ENCODE results near the gene PRKCD.

The PRKCD gene

DNA sequence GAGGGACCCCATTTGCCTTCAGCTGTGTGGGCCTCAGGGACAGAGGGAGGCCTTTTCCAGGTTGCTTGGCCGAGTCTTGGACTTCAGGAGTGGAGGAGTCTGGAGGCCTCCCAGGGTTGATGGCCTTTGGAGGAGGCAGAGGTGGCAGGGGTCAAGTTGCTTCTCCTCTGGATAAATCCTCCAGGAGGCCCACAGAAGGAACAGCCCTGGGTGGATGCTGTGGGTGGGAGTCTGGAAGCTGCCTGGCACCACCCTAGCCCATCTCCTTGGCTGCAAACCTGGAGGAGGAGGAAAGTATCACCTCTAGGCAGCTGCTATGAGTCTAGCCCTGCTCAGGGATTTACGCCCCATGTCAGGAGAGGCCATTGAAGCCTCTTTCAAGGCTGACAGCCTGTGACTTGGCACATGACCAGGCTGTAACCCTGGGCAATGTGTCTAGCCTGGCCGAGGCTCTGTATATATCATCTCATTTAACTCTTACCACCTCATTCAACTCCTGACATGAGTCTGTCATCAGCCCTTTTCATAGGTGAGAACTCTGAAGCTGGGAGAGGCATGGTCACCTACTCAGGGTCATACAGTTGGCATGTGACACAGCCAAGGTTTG is 2.9 kb upstream of the PRKCD start:
- DNase-seq: no peak

DNA sequence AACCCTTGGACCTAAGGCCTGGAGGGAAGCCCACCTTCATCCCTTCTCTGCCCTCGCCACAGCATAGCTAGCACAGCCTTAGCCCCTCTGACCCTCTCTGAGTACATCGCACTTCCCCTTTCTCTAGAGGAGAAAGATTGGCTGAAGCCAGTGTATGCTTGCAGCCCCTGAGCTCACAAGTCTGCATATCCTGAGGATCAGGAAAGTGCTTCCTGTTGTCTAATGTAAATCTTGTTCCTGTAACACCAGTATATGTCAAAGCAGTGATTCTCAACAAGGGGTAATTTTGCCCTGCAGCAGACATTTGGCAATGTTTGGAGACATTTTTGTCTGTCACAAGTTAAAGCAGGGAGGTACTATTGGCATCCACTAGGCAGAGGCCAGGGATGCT is 2.2 kb upstream of the PRKCD start:
- DNase-seq: no peak

DNA sequence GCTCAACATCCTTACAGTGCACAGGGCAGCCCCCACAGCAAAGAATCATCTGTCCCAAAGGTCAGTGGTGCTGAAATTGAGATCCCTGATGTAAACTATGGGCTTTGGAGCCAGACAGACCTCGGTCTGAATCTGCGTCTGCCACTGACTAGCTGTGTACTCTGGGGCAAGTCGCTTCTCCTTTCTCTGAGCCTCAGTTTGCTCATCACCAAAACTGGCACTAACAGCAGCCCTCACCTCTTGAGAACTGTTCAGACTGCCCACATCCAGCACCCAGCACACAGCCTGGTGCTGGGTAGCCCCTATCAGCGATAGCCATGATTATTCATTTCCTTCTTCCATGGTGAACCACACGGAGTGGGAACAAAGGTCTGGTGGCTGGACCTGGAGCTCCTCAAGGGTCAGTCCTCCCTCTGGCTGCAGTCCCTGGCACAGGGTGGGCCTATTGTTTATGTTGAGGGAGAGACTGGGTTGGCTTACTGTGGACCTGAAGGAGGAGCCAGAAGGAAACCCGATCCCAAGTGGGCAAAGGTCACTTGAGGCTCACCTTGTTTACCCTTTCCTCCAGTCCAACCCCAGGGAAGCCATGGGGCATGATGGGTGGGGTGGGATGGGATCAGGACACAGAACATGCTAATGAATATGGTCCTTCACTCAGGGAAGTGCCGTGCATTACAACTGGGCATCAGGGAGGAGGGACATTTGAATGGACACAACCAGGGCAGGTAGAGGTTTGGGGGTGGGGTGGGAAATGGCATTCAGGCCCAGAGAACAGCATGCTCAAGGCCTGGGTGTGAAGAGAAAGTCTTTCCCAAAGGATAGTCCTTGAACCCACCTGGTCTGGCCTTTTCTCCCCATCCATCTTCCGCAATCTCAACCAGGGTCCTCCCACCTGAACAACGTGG is 1.6 kb upstream of the PRKCD start:
- no peak for DNase-seq

DNA sequence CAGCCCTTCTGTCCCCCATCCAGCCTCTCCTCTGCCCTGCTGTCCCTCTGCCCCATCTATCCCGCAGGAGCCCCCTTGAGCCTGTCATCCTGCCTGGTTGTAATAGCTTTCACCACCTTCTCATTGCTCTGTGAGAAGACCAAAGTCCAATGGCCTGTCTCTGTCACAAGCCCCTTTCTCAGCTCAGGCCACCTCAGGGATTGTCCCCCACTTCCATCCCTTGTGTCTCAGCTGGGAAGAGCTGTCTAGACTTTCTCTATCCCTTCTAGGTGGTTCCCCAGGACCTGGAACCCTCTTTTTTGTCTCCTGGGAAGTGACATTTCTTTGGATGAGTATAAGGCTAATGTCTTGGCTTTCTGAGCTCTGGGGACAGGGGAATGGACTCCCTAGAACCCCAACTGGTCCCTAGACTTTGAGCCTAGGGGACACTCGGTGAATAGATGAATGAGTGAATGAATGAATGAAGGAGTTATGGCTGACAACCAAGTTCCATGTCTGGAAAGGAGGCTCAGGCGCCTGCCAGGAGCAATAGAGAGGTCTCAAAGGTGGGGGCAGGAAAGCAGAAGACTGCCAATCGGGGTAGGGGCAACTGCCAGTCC is 849 bp upstream of the PRKCD start:
- no peak for DNase-seq

DNA sequence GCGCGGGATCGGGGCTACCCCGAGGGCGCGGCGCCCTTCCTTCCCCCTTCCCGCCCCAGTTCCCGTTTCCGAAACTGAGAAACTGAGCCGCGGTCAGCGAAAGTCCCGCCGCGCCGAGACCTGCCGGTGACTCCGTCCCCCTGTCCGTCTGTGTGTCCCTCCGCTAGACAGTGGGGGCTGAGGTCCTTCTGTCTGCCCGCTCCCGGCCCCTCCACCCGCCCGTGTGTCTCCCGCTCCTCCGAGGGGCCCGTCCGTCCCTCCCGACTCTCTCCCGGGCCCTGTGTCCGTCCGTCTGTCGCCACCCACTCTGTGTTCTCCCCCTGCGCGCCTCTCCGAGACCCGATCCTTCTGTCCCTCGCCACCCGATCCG is 426 bp downstream of the PRKCD start:
- no peak for DNase-seq

DNA sequence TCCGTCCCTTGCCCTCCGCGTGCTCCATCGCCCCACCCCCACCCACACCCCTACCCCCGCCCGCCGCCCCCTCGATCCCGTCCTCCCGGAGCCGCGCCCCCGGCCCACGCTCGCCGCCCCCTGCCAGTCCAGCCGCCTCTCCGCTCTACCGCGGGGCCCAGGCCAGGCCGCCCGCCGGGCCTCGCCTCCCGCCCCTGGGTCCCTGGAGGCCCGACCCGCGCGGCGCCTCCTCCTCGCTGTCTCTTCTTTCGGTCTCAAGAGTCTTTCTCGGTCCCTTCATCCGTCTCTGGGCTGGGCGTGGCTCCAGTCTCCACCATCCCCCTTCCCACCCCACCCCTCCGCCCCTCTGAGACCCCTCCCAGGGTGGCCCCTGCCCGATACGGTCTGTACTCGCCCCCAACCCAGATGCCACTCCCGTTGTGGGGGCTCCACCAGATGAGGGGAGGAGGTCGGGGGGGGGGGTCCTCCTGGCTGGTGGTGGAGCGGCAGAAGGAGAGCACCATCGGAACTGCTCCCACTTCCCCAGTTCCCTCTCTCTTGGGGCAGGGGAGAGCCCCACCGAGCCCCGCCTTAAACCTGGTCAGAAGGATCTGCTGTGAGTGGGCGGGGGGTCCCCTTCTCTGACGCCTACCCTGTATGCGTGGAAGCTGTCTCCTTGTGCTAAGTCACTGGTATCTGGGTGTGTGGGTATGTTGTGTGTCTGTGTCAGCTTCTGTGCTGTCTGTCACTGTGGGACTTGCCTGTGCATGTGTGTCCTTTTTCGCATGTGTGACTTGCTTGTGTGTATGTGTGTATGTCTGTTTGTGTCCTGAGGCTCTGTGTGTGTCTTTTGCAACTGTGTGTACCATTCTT is 1.0 kb downstream of the PRKCD start:
- DNase-seq: no peak

DNA sequence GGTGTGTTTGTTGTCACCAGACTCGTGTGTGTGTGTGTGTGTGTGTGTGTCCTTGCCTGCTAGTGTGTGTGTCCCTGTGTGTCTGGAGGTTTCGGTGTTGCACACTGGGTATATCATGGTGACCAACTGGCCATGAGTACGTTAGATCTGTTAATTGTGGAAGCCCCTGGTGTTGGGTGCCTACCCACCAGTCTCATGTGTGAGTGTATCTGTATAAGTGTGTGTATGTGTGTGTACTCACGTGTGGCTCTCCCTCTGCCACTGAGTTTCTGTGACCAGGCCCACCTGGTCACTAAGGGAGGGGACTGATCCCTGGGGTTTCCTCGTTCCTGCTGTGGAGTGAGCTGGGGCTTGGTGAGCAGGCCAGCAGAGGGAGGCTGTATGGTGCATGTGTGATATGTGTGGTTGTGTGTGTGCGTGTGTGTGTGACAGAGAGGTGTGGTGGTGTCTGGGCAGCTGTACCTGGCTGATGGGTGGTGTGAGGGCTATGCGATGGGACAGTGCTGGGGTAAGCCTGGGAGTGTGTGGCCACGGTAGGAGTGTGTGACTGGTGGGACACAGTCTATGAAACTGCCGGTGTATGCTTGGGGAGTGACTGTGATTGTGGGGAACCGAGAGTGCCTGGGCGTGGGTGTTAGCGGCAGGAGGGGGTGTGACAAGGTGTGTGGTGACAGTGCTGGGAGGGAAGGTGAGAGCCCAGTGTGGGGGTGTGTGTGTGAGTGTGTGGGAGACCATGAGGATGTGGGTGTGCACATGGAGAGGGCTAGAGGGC is 1.8 kb downstream of the PRKCD start:
- no peak for DNase-seq

DNA sequence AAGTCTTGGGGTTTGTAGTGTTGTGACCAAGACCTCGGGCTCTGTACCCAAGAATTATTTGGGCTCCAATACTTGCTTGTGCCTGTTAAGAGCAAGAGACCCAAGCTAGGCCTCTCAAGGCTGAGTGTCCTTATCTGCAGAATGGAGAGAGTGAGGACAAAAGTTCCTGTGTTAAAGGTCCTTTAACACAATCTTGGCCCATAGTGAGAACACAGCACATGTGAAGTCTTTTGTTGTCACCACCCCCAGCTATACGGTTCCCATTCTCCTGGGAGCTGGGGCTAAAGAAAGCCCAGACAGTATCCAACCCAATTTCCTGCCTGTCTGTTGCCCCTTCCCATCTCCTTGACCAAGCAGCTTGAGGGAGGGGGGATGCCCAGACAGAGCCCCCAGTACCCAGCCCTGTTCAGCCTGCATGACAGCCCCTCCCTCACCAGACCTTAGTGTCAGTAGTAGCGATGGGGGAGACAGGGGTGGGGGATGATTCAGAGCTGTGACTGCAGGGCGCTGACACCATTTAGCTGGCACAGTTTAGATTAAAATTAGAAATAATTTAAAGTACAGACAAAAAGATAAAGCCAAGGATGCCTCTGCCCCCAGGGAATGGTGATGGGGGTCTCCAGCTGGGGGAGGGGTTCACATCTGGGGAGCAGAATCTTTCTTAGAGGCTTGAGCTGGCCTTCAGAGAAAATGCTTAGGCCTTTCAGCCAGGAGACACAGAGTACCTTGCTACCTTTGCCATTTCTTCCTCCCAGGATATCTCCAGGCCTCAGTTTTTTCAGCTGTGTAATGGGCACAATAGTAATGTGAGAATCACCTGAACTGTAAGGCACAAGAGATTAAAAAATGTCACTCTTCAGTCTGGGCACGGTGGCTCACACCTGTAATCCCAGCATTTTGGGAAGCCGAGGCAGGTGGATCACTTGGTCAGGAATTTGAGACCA is 2.7 kb downstream of the PRKCD start:
- no peak for DNase-seq

DNA sequence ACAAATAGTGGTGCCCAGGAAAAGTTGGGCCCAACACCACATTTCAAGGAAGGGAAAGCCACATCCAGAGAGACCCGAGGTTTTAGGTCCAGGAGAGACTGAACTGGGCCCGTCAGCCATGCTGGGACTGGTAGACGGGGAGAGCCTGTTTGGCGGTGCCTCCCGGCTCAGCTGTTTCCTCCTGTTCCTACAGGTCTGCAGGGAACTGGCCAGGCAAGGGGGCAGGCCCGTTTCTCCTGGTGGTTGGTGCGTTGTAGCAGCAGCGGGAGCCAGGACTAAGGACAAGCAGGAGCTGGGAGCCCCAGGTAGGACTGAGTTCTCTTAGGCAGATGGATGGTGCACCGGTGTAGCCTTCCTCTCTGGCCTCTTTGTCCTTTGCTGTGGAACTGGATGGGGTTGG is 3.9 kb downstream of the PRKCD start:
- no peak for DNase-seq

DNA sequence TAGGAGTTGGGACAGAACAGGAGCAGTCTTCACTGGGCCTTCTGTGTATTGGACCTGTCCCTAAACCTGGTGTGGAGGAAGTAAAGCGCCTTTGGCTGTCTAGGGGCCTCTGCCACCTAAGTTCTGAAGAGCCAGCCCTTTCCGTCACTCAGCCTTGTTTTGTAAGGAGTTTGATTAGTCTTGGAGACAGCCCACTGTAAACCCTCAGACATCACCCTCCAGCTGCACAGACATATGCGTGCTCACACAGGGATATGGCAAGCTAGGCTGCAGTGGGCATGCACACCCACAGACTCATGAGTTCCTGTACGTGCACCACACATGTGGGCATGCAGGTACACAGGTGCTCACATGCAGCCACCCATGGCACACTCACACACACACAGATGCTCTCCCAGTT is 5.2 kb downstream of the PRKCD start:
- DNase-seq: no peak

DNA sequence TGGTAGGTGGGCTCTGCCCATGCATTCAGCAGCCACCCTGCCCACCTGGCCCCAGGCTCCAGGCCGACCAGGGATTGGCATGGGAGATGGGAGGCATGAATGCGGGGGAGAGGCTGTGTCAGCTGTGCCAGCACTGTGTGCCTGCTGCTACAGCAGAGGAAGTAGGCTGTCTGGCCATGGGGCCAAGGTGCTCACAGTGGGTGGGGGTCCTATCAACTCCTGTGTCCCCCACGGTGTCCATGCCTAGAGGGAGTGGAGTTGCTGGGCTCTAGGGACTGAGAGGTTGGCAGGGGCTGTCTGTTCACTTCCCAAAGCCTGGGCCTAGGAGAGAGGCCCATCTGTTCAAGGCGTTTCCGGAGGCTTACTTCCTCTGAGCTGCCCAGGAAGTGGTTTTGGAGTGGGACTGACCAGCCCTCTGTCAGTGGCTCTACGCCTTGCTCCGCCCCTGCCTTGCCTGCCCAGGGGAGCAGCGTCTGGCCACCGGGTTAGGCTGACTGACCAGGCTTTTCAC is 5.8 kb downstream of the PRKCD start:
- no peak for DNase-seq

DNA sequence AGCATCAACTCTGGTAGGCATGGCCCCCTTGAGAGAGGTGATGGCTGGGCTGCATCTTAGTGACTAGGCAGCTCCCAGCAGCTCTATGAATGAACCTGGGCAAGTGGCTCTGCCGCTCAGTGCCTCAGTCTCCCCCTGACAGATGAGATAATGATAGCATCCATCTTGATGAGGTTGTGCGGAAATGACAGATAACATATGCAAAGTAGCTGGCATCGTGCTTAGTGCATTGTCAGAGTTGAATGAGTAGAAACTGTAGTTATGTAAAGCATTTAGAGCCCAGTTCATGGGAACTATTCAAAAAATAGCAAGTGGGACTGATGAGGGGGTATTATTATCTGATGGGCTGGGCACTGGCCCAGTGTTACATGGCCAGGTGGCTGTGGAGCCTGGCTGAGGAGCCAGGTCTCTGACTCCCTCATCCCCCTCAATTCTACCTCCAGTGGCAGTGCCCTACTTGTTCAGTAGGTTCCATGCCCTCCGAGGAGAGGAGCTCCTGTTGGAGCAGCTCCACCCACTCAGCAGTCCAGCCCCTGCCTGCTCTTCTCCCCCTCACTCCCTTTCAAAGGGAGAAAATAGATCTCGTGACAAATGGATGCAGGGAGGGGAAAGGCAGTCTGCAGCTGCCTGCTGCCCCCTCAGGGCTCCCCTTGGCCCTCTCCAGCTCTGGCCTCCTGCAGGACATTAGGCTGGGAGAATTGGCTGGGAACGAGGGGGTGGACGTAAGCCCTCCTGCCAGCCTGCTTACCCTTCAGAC is 6.6 kb downstream of the PRKCD start:
- no peak for DNase-seq

DNA sequence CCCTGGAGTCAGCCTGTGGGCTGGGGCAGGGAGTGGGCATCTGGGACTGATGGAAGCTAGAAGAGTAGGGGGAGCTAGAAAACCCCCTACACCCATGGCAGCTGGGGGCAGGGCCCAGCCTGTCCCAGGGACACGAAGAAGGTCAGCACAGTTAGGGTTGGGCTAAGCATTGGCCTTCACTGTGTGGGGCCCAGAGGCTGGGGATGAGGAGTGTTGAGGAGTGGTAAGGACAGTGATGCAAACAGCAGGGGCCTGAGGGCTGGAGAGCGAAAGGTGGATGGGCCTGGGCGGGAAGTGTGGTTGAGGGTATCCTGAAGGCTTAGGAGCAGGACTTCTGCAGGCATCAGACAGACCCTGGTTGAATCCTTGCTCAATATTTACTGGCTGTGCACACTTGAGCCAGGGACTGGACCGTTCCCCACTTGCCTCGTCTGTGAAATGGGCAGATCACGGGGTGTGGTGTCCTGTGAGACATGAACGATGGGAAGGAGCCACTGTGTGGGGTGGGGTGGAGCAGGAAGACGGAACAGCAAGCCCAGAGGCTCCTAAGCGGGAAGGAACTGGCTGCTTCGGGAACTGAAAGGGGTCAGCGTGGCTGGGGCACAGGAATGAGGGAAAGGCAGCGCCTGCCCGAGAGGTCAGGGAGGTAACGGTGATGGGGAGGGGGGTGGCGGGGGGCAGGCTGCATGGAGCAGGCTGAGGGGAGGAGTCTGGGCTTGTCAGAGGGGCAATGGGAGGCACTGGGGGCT is 7.3 kb downstream of the PRKCD start:
- DNase-seq: no peak

DNA sequence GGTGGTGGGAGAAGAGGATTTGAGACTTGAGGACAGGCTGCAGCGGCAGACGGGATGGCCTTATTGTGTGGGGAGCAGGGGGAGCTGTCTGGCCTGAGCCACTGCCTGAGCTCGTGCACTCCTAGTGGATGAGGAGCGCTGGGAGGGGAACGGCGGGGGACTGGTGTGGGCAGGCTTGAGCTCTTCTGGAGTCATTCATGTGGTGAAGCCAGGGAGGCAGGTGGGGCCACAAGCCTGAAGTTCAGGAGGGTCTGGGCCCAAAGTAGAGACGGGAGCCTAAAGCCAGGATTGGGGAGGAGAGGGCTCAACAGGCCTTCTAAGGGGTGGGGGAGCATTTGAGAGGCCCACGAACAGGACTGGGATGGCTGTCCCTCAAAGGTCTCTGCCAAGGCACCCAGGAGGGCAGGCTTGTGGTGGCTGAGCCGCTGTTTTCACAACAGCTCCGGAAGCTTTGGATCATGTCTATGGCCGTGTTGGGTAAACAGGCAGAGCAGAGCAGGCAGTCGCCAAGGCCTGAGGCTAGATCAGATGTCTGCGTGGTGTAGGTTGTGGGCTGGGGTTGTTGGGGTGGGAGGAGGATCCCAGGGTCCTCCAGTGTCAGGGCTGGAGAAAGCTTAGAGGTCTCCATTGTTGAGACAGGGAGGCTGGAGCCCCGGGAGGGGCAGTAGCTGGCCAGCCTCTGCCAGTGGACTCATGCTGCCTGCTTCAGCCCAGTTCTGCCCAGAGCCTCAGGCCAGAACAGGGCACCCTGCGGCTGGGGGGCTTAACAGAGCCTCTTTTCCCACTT is 8.2 kb downstream of the PRKCD start:
- no peak for DNase-seq

DNA sequence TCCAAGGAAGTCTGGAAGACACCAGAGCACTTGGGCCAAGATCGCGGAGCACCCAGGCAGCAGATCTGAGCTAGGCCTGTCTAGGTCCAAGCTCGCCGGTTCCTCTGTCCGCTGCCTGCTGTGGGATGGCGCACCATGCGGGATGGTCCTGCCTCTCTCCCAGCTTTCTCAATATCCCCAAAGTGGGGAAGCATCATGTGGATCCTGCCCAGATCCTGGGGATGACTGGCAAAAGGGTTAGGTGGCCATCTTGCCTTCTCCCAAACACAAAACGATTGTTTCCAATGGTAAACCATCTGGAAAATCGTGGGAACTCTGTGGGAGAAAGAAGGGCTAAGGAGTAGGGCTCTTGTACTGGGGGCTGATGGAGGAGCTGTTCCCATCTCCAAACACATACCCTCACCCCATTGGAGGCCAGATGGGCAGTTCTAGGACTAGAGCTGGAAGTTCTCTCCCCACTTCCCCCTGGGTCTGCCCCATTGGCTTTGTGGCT is 8.9 kb downstream of the PRKCD start:
- DNase-seq: no peak

DNA sequence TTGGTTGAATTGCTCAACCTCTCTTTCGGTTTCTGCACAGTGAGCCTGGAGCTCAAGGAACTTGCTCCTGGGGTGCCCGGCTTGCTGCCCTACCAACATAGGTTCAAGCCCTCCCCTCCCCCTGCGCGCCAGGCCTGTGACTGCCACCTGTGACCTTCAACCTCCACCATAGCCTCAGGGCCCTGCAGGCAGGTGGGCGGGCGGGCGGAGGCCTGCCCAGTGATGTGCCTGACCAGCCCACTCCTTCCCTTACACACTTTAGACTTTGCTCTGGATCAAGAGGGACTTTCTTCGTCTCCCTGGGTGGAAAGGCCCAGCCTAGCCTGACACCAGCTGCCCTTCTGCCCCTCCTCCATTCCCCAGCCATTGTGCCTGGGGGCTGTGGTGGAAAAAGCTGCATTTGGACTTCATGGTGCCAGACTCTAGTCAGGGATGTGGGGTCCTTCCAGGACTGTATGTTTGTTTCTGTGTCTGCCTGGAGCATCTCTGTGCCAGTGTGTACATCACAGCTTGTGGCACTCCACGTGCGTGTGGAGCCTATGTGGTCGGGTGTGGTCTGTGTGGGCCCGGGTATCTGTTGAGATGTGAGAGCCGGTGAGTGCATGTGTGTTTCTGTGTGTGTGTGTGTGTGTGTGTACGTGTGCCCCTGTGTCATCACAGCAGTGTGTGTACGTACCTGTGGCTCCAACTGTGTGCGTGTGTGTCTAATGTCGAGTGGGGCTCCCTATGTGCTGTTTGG is 9.5 kb downstream of the PRKCD start:
- DNase-seq: no peak

DNA sequence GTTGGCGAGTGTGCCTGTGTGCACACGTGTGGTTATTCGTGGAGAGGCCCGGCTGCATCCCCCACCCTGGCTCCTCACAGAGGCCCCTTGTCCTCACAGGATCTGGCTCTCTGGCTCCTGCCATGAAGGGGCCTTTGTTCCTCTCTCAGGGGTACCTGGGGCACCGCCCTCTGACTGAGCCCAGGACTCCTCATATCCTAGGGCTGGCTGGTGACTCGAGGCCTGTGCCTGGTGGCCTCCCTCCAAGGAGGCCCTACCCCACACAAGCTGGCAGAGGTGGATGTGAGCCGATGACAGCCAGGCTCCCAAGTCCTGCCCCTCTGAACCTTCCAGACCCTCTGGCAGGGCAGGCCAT is 10.0 kb downstream of the PRKCD start:
- no peak for DNase-seq

Measured in GOT3 (cell line).